Measurements from ENCODE around the gene DENND6B.

DNA sequence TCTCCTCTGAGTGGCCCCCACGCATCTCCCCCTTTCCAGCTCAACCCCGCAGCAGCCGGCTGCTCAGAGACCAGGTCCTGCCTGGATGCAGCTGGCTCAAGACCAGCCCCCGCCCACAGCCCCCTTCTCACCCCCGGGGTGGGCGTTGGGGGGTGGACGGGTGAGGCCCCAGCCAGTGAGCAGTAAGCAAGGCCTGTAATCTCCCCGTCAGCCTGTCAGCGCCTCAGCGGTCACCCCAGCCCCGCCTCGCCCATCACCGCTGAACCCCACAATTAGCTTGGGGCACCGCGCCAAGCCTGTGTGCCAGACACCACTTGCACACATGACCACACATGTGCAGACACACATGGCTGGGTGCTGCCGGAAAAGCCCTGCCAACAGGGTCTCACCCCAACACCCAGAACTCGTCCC, 25.2 kb downstream of the DENND6B start:
- TF ChIP-seq, protein P1, sequence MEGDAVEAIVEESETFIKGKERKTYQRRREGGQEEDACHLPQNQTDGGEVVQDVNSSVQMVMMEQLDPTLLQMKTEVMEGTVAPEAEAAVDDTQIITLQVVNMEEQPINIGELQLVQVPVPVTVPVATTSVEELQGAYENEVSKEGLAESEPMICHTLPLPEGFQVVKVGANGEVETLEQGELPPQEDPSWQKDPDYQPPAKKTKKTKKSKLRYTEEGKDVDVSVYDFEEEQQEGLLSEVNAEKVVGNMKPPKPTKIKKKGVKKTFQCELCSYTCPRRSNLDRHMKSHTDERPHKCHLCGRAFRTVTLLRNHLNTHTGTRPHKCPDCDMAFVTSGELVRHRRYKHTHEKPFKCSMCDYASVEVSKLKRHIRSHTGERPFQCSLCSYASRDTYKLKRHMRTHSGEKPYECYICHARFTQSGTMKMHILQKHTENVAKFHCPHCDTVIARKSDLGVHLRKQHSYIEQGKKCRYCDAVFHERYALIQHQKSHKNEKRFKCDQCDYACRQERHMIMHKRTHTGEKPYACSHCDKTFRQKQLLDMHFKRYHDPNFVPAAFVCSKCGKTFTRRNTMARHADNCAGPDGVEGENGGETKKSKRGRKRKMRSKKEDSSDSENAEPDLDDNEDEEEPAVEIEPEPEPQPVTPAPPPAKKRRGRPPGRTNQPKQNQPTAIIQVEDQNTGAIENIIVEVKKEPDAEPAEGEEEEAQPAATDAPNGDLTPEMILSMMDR (IDR thresholded peaks at IDR 0.05): no peak
- TF ChIP-seq POLR2A (IDR thresholded peaks at IDR 0.05): no peak
